HG03135 (cell line): ENCODE measurements around the gene UCN2.
"Not testable (repeated sequence)": the region's sequence is repeated elsewhere in the genome, so short reads cannot be mapped to it uniquely, and the experiment has no call there.

ENCODE experiments used
- ATAC-seq: cut with Tn5 transposase; IDR thresholded peaks from one replicate; pipeline ENCODE4 v1.9.1; 2021; ENCODE audit warnings: mild to moderate bottlenecking, moderate library complexity; ENCODE audit not compliant: unreplicated experiment

The UCN2 gene

DNA sequence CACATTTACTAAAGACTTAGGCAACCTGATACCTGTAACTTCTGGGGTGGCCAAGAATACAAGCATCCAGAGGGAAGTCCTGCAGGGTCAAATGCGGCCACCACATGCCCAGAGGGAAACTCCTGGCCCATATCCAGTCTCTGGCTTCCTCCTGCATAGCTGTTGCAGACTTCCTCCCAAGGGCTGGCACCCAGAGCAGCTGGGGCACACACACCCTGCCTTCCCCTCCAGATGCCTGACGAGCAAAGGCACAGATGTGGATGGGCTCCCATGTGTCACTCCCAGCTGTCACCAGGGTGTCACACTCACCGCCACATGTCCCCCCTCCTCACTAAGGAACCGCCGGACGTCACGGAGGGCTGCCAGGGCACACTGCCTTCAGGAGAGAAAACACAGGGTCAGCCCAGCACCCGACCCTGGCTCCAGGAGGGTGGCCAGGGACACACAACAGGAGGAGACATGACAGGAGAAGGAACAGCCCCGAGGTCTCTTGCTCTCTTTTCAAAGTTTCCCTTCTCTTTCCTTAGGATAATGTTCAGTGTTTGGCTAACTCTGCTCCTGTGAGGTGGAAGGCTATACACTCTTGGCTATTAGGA lies 20.2 kb downstream of the UCN2 start:
- no peak for ATAC-seq

DNA sequence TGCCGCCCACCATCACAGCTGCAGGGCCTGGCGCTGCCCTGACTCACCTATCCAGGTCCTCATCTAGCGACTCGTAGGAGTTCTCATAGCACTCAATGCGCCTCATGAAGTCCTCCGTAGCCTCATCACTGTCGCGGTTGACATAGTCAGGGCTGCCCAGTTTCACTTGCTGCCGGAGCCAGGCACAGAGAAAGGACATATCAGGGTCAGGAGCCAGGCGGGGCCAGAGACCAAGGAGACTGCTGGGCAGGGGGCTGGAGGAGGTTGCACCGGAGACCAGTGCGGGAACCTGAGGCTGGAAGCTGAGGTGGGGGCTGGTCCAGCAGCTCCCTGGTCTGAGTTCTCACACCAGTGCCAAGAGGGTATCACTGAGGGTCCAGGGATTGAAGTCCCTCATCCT lies 25.1 kb downstream of the UCN2 start:
- ATAC-seq: no peak

DNA sequence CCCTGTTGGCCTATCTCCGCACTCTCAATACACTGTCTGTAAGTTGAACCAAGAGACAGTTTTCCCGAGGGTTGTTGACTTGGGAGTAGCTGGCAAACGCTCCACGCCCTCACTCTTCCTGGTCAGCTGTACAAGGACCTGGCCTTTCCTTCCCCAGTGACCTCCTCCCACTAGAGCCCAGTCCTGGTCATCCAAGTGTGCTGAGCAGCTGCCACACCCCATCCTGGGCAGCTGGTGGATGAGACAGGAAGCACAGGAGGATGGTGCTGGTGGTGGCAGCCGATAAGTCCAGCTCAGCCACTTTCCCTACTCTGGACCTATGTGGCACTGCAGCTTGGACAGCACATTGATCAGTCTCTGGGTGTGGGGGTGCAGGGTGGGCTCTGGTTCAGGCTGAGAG lies 26.8 kb downstream of the UCN2 start:
- ATAC-seq: no peak

GRCh38 chr3:48536116-48536515 lies 27.5 kb downstream of the UCN2 start:
- no peak for ATAC-seq

DNA sequence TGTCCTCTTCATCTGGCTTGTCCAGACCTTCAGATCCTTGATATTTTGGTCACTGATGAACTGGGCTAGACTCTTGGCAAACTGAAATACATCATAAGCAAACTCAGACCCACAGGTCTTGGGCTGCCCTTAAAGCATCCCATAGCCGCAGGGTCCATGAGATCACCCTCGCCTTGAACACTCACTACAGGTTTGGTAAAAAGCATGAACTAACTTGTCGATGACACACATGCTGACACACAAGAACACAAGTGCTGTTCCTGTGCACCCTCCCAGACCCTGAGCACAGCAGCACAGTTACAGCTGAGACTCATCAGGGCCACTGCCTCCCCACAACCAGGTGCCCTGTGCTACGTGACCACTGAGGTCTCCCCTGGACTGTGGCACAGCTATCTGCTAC lies 28.0 kb downstream of the UCN2 start:
- ATAC-seq: no peak

GRCh38 chr3:48532977-48533337 lies 30.6 kb downstream of the UCN2 start:
- ATAC-seq: no peak

DNA sequence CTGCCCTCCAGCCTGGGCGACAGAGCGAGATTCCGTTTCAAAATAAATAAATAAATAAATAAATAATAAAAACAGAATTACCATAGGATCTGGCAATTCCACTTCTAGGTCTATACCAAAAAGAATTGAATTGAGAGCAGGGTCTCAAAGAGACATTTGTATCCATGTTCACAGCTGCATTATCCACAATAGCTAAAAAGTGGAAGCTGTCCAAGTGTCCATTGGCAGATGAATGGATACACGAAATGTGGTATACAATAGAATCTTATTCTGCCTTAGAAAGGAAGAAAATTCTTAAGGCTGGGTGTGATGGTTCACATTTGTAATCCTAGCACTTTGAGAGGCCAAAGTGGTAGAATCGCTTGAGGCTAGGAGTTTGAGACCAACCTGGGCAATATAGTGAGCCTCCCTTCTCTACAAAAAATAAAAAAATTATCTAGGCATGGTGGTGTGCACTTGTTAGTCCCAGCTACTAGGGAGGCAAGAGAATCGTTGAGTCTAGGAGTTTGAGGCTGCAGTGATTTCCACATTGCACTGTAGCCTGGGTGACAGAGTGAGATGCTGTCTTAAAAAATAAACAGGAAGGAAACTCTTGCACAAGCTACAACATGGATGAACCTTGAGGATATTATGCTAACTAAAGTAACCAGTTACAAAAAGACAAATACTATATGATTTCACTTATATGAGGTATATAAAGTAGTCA lies 31.2 kb downstream of the UCN2 start:
- no peak for ATAC-seq

- not testable (repeated sequence) for ATAC-seq
These were observed 32.9 kb downstream of the UCN2 start for GRCh38 chr3:48530701-48531100.

DNA sequence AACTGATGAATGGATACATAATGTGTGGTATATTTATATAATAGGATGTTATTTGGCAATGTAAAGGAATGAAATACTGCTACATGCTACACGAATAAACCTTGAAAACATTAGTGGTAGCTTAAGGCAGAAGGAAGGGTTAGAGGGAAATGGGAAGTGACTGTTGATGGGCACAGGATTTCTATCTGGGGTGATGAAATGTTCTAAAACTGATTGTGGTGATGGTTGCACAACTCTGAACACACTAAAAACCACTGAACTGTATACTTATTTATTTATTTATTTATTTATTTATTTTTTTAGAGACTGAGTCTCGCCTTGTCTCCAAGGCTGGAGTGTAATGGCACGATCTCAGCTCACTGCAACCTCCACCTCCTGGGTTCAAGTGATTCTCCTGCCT lies 34.8 kb downstream of the UCN2 start:
- ATAC-seq: no peak

- ATAC-seq: no peak
These were observed 35.5 kb downstream of the UCN2 start for GRCh38 chr3:48528048-48528447.

GRCh38 chr3:48524970-48525369 lies 38.6 kb downstream of the UCN2 start:
- no peak for ATAC-seq

DNA sequence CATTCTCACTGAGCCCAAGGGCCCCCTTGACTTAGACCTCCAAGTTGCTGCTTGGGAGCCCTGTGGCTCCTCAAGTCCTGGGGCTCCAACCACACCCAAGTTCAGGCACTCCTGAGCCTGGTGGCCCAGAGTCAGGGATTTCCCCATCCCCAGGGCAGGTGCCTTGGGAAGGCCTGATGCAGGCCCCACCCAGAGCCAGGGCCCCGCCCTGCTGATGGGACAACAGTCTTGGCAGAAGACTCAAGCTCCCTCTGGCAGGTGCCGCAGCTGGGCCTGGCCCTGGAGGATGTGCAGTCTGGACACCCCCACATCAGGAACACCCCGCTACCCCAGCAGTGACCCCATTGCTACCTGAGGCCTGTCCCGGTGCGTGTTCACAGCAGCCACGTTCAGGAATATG lies 41.9 kb downstream of the UCN2 start:
- no peak for ATAC-seq

DNA sequence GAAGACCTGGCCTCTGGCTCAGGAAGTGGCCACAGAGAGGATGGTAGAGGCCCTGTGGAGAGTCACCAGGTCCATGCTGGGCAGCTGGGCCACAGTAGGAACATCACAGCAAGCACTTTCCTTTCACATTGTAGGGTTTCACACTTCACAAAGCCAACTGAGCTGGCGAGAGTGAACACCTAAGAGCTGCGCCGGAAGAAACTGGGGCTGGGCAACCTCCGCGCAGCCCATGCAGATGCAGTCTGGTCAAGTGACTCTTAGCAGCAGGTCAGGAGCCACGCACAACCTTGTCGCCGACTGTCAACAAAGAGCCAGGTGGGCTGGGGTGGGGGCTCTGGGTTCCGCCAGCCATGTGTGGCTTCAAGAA lies 44.3 kb downstream of the UCN2 start:
- no peak for ATAC-seq

GRCh38 chr3:48518638-48519276 lies 44.8 kb downstream of the UCN2 start:
- ATAC-seq: no peak

DNA sequence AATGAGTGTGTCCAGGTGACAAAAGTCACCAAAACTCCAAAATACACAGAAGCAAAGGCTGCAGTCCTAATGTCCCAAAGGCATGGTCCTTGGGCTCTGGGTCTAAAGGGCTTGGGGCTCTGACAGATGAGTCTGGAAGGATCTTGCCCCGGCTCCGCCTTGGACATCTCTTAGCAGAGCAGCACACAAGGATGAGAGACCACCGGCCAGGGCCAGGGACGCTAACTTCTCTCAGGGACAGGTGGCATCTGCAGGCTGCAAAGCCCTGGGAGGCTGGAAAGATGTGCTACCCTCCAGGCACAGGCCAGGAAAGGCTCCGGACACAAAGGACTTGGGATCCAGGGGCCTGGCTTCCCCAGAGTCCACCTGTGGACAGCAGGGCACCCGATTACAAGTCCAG lies 45.5 kb downstream of the UCN2 start:
- ATAC-seq: no peak

- no peak for ATAC-seq
These were observed 47.0 kb downstream of the UCN2 start for GRCh38 chr3:48516571-48516970.

DNA sequence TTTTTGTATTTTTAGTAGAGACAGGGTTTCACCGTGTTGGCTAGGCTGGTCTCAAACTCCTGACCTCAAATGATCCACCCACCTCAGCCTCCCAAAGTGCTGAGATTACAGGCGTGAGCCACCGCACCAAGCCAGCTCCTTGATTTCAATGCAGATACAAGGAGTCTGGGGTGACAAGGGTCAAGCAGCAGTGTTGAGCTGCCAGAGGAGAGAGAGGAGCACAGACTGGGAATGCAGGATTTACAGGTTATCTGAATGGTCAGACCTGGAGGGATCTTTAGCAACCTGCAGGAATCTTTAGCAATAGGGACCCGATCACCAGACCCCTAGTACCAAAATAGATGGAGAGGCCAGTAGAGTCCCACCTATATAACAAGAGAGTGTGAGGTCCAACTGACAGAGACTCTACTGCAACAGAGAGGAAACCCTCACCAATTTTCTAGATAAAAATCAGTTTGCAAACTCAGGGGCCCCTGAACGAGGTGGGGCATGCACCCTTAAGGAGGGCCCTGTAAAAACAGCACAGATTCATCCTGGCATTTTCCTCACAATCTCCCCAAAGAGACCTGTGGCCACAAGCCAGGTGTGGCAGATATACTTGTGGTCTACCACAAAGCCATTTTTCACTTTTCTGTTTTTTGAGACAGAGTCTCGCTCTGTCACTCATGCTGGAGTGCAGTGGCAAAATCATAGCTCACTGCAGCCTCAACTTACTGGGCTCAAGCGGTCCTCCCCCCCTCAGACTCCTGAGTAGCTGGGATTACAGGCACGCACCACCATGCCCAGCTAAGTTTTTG lies 49.0 kb downstream of the UCN2 start:
- ATAC-seq: no peak
